SU-DHL-6 (cell line): ENCODE data around the gene LRRC10B.

Experiments
- H2AFZ ChIP-seq: fragments of 200-600 bp; sonication (generic); 2 replicates; pipeline ENCODE4 v1.6.1; 2014; ENCODE audit warnings: low read depth, mild to moderate bottlenecking, moderate library complexity, mixed read lengths, antibody characterized with exemption, low read length; ENCODE audit not compliant: severe bottlenecking
- H3F3A ChIP-seq: fragments of 200-600 bp; shearing (Covaris generic); 2 replicates; pipeline ENCODE4 v1.6.0; 2016; ENCODE audit warnings: antibody characterized with exemption, mild to moderate bottlenecking; ENCODE audit not compliant: insufficient read depth
- H3K27ac ChIP-seq: fragments of 200-600 bp; sonication (generic); 2 replicates; pipeline ENCODE4 v1.5.1; 2016; ENCODE audit warnings: low read depth, mild to moderate bottlenecking, low read length, moderate library complexity, mixed read lengths
- H3K27me3 ChIP-seq: fragments of 200-600 bp; sonication (generic), shearing (Covaris generic); 2 replicates; pipeline ENCODE4 v1.6.0; 2014; ENCODE audit warnings: mild to moderate bottlenecking, low read length
- H3K36me3 ChIP-seq: fragments of 200-600 bp; sonication (generic); 2 replicates; pipeline ENCODE4 v1.6.1; 2014; ENCODE audit warnings: mild to moderate bottlenecking, low read length, mixed read lengths
- H3K4me2 ChIP-seq: fragments of 300-600, 200-600 bp; shearing (Covaris generic), sonication (generic); 2 replicates; pipeline ENCODE4 v1.6.0; 2014; ENCODE audit warnings: low read length, low read depth, mild to moderate bottlenecking; ENCODE audit not compliant: poor library complexity, severe bottlenecking
- H3K4me3 ChIP-seq: fragments of 200-600 bp; sonication (generic); 2 replicates; pipeline ENCODE4 v1.5.1; 2014; ENCODE audit warnings: antibody characterized with exemption, low read length, mild to moderate bottlenecking, mixed read lengths; ENCODE audit not compliant: insufficient read depth, poor library complexity, severe bottlenecking
- H3K79me2 ChIP-seq: fragments of 200-600 bp; sonication (generic); 2 replicates; pipeline ENCODE4 v1.6.1; 2014; ENCODE audit warnings: mild to moderate bottlenecking, low read length, moderate library complexity; ENCODE audit not compliant: insufficient read depth
- H3K9ac ChIP-seq: fragments of 200-600 bp; sonication (generic); 2 replicates; pipeline ENCODE4 v1.7.0; 2014; ENCODE audit warnings: mild to moderate bottlenecking, low read length
- H3K9me2 ChIP-seq: fragments of 200-600 bp; sonication (generic); replicated peaks from 2 replicates; pipeline ENCODE4 v1.6.1; 2014; ENCODE audit warnings: low read length; ENCODE audit not compliant: insufficient read depth
- H3K9me3 ChIP-seq: fragments of 200-600 bp; sonication (generic); 2 replicates; pipeline ENCODE4 v1.6.1; 2014; ENCODE audit warnings: low read length, mixed read lengths; ENCODE audit not compliant: insufficient read depth
- H4K20me1 ChIP-seq: fragments of 200-600 bp; sonication (generic); 2 replicates; pipeline ENCODE4 v1.6.1; 2014; ENCODE audit warnings: low read depth, mild to moderate bottlenecking, antibody characterized with exemption, low read length, moderate library complexity, mixed read lengths
- EZH2phosphoT487 ChIP-seq: fragments of 200-600 bp; sonication (generic), shearing (Covaris generic); conservative IDR thresholded peaks from 2 replicates; pipeline ENCODE4 v1.6.1; 2018; ENCODE audit warnings: mild to moderate bottlenecking, antibody characterized with exemption, low read length, moderate library complexity, mixed read lengths
- TF ChIP-seq, protein P1 (sequence below): fragments of 200-600 bp; sonication (generic); IDR thresholded peaks from one replicate; pipeline ENCODE4 v1.5.1; 2017; ENCODE audit warnings: antibody characterized with exemption, mild to moderate bottlenecking, low read length, moderate library complexity; ENCODE audit not compliant: insufficient read depth, poor library complexity, severe bottlenecking

LRRC10B gene

DNA sequence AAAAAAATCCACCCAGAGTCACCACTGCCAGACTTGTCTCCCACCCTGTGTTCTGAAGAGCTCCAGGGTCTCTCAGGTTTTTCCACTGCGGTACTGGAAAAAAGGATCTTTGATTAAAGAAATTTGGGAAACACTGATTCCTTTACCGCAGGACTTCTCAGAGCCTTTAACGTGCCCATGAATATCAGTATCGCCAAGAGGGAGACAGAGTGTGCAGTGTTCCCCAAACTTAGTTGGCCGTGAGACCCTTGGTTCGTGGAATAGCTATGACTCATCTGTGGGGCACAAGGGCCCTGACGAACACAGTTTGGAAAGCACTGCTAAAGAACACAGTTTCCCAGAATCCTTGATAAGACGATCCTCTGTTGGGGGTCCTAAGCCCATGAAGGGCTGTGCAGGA, 40.6 kb downstream of the LRRC10B start:
- H4K20me1 ChIP-seq: no peaks in the 10 kb centered on the region
- H3K36me3 ChIP-seq: no peaks in the 10 kb centered on the region
- no peak overlapping the region for H3K4me2 ChIP-seq
- no peaks in the 10 kb centered on the region for H3F3A ChIP-seq
- H3K79me2 ChIP-seq: no peaks in the 10 kb centered on the region
- H3K9me3 ChIP-seq: no peaks in the 10 kb centered on the region
- H3K9me2 ChIP-seq: no peaks in the 10 kb centered on the region
- H3K27me3 ChIP-seq: no peaks in the 10 kb centered on the region
- no peak overlapping the region for H3K9ac ChIP-seq
- TF ChIP-seq, protein P1, sequence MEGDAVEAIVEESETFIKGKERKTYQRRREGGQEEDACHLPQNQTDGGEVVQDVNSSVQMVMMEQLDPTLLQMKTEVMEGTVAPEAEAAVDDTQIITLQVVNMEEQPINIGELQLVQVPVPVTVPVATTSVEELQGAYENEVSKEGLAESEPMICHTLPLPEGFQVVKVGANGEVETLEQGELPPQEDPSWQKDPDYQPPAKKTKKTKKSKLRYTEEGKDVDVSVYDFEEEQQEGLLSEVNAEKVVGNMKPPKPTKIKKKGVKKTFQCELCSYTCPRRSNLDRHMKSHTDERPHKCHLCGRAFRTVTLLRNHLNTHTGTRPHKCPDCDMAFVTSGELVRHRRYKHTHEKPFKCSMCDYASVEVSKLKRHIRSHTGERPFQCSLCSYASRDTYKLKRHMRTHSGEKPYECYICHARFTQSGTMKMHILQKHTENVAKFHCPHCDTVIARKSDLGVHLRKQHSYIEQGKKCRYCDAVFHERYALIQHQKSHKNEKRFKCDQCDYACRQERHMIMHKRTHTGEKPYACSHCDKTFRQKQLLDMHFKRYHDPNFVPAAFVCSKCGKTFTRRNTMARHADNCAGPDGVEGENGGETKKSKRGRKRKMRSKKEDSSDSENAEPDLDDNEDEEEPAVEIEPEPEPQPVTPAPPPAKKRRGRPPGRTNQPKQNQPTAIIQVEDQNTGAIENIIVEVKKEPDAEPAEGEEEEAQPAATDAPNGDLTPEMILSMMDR: no peak
- no peak for TF ChIP-seq EZH2phosphoT487
- no peak overlapping the region for H2AFZ ChIP-seq
- H3K4me3 ChIP-seq: no peak overlapping the region
- H3K27ac ChIP-seq: no peak overlapping the region

DNA sequence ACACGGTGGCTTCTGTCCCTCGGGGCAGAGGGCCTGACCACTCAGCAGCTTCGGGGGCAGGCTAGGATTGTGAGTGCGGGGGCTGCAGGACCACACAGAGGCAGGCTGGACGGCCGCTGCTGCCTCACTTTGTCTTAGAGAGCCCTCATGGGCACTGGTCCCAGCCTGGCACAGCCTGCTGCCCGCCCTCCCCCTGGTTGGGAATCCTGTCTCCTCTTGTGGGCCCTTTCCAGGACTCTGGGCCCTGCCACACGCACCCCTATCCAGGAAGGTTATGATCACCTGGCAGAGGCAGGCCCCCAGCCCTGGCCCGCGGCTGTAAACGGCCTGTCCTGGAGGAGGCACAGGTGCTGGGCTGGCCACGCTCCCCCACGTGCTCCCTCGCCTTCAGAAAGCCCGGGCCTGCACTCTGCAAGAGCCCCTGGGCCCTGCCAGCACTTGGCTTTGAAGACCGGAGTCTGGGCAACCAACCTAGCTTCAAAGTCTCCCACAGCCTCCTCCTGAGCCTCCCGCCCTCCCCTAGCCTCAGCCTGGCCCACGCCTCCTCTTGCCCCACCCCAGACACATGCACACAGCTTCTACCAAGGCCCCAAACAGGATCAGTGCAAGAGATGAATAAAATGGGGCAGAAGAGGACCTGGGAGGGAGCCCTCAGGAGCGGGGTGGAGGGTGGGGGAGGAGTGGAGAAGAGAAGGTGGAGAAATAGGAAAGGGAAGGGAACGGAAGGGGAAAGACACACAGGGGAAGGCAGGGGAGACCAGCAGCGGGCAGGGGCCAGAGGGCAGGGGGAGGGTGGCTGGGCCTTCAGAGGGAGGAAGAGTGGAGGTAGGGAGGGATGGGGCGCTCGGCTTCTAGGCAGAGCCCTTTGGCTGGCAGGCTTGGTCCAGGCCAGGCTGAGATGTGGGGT, 41.4 kb downstream of the LRRC10B start:
- TF ChIP-seq, protein P1: no peak
- TF ChIP-seq EZH2phosphoT487: no peak
- H3K4me3 ChIP-seq: no peak overlapping the region
- no peak overlapping the region for H3K27ac ChIP-seq
- no peaks in the 10 kb centered on the region for H4K20me1 ChIP-seq
- H3K27me3 ChIP-seq: no peaks in the 10 kb centered on the region
- H3K36me3 ChIP-seq: no peaks in the 10 kb centered on the region
- no peaks in the 10 kb centered on the region for H3K79me2 ChIP-seq
- no peaks in the 10 kb centered on the region for H3K9me3 ChIP-seq
- H3K4me2 ChIP-seq: no peak overlapping the region
- H2AFZ ChIP-seq: no peak overlapping the region
- H3F3A ChIP-seq: no peaks in the 10 kb centered on the region
- H3K9me2 ChIP-seq: no peaks in the 10 kb centered on the region
- H3K9ac ChIP-seq: no peak overlapping the region

DNA sequence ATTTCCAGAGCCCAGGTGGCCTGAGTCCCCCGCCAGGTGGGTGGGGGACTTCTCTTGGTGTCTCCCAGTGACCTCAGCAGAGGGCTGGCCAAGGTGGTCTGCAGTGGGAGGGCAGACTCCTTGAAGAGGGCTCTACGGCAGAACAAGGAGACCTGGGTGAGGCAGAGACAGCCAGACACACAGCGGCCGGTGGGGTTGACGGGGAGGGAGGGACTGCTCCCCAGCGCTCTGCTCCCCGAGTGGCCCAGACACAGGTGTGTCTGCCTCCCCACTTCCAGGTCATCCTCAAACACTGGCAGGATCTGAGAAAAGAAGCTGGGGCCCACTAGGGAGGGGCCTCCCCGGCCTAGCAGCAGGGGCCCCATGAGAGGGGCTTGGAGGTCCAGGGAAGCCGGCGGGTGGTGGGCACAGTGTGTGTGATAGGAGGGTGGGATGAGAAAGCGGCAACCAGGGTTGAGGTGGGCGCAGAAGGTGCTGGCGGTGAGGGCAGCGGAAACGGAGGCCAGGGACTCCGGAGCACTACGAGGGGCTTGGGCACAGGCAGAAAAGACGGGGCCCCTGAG, 42.2 kb downstream of the LRRC10B start:
- no peak overlapping the region for H3K27ac ChIP-seq
- no peaks in the 10 kb centered on the region for H3K27me3 ChIP-seq
- H3K36me3 ChIP-seq: no peaks in the 10 kb centered on the region
- no peaks in the 10 kb centered on the region for H3K79me2 ChIP-seq
- no peak overlapping the region for H3K9ac ChIP-seq
- no peak overlapping the region for H2AFZ ChIP-seq
- H3K9me2 ChIP-seq: no peaks in the 10 kb centered on the region
- TF ChIP-seq EZH2phosphoT487: no peak
- TF ChIP-seq, protein P1: no peak
- H3K9me3 ChIP-seq: no peaks in the 10 kb centered on the region
- no peaks in the 10 kb centered on the region for H3F3A ChIP-seq
- no peak overlapping the region for H3K4me2 ChIP-seq
- H4K20me1 ChIP-seq: no peaks in the 10 kb centered on the region
- H3K4me3 ChIP-seq: no peak overlapping the region
